B cell (primary cell): ENCODE results near the gene MGMT. TPM values are rescaled to one million over a fixed set of nuclear protein-coding genes. Genes with fewer than 3 reads are reported as not detected.

Experiments used
- ATAC-seq: fragments of 200-7000 bp; cut with Tn5 transposase; one replicate; pipeline ENCODE4 v1.10.0; 2021; ENCODE audit warnings: low read depth, mild to moderate bottlenecking, moderate number of reproducible peaks, moderate library complexity
- CTCF ChIA-PET: fragments of 350-600 bp; sonication (Branson Sonifier 250); formaldehyde crosslinking; loops from one replicate; lab custom pipeline; 2021; ENCODE audit warnings: antibody characterized with exemption, inconsistent platforms; lab: Charles Lee
- POLR2A ChIA-PET: fragments of 350-600 bp; sonication (Branson Sonifier 250); formaldehyde crosslinking; loops from one replicate; lab custom pipeline; 2021; ENCODE audit warnings: antibody characterized with exemption; lab: Charles Lee
- DNase-seq: peaks from one replicate; pipeline ENCODE4 v3.0.0; 2013
- H2AFZ ChIP-seq: 2 replicates; pipeline ENCODE4 v1.6.1; 2012; ENCODE audit warnings: mild to moderate bottlenecking, low read depth, low read length; ENCODE audit not compliant: insufficient read depth, poor library complexity, severe bottlenecking
- H3K27ac ChIP-seq, 2 donors: 1 replicate in 1 of 2; 2 replicates in 1 of 2; pipeline ENCODE4 v1.5.1; 2012 to 2013; ENCODE audit warnings: low read length in 2 of 2, mild to moderate bottlenecking in 2 of 2, moderate library complexity in 1 of 2
- H3K27me3 ChIP-seq, 4 experiments: fragments of 200-600 bp in 1 of 4; sonication (generic) in 1 of 4; replicated peaks in 1 of 4; 1 replicate in 2 of 4; 2 replicates in 2 of 4; pipeline versions ENCODE4 v1.6.1 to v1.7.0; 2013 to 2016; ENCODE audit warnings: low read length in 3 of 4, mild to moderate bottlenecking in 2 of 4, mixed read lengths in 1 of 4, moderate library complexity in 1 of 4; ENCODE audit not compliant: insufficient read depth in 4 of 4, control insufficient read depth in 3 of 4; ENCODE audit errors: control extremely low read depth in 1 of 4
- H3K36me3 ChIP-seq, 2 experiments: replicated peaks in 1 of 2; 1 replicate in 1 of 2; 2 replicates in 1 of 2; pipeline versions ENCODE4 v1.6.1 to v1.7.1; 2013; ENCODE audit warnings: low read length in 1 of 2; ENCODE audit not compliant: insufficient read depth in 2 of 2, control insufficient read depth in 1 of 2; ENCODE audit errors: control extremely low read depth in 1 of 2, extremely low read depth in 1 of 2
- H3K4me1 ChIP-seq, 2 donors: fragments of 200-600 bp in 1 of 2; sonication (generic) in 1 of 2; 1 replicate in 1 of 2; 2 replicates in 1 of 2; pipeline versions ENCODE4 v1.5.1 to v1.6.1; 2013 to 2017; ENCODE audit warnings: low read length in 2 of 2; ENCODE audit not compliant: control insufficient read depth in 2 of 2, insufficient read depth in 2 of 2
- H3K4me2 ChIP-seq: replicated peaks from 2 replicates; pipeline ENCODE3; 2012; ENCODE audit warnings: mild to moderate bottlenecking, low read depth, low read length; ENCODE audit not compliant: poor library complexity, severe bottlenecking
- H3K4me3 ChIP-seq, 5 experiments: fragments of 200-600 bp in 1 of 5; sonication (generic) in 1 of 5; 1 replicate in 3 of 5; 2 replicates in 2 of 5; pipeline versions ENCODE4 v1.5.1 to v1.7.0; 2011 to 2016; ENCODE audit warnings: low read length in 4 of 5, mild to moderate bottlenecking in 4 of 5, low read depth in 2 of 5, control low read depth in 1 of 5, moderate library complexity in 1 of 5; ENCODE audit not compliant: insufficient read depth in 1 of 5; ENCODE audit errors: control extremely low read depth in 1 of 5, extremely low read depth in 1 of 5
- H3K79me2 ChIP-seq: fragments of 200-600 bp; sonication (generic); one replicate; pipeline ENCODE4 v1.6.0; 2016; ENCODE audit warnings: low read length; ENCODE audit not compliant: control insufficient read depth, insufficient read depth
- H3K9ac ChIP-seq: fragments of 200-600 bp; sonication (generic); 2 replicates; pipeline ENCODE4 v1.6.1; 2017; ENCODE audit warnings: mild to moderate bottlenecking, low read length, moderate library complexity
- H3K9me3 ChIP-seq, 3 donors: one replicate each; pipeline versions ENCODE4 v1.6.1 to v1.7.1; 2013; ENCODE audit warnings: low read length in 2 of 3; ENCODE audit not compliant: control insufficient read depth in 2 of 3, insufficient read depth in 1 of 3; ENCODE audit errors: control extremely low read depth in 1 of 3
- H4K20me1 ChIP-seq: 2 replicates; pipeline ENCODE4 v1.6.0; 2012; ENCODE audit warnings: mild to moderate bottlenecking, low read length; ENCODE audit not compliant: insufficient read depth, control insufficient read depth, poor library complexity, severe bottlenecking
- H3K27ac Mint-ChIP-seq: one replicate; pipeline ENCODE4 v1.8.0; 2021; ENCODE audit warnings: mixed read lengths
- H3K27me3 Mint-ChIP-seq: one replicate; pipeline ENCODE4 v1.8.0; 2021; ENCODE audit warnings: mixed read lengths
- H3K4me1 Mint-ChIP-seq: one replicate; pipeline ENCODE4 v1.8.0; 2021; ENCODE audit warnings: mixed read lengths
- H3K4me3 Mint-ChIP-seq: one replicate; pipeline ENCODE4 v1.8.0; 2021; ENCODE audit warnings: mixed read lengths
- H3K9me3 Mint-ChIP-seq: one replicate; pipeline ENCODE4 v1.8.0; 2022; ENCODE audit warnings: mixed read lengths; ENCODE audit not compliant: insufficient read depth
- EZH2 ChIP-seq: IDR thresholded peaks from 2 replicates; pipeline ENCODE4 v1.6.1; 2012; ENCODE audit warnings: borderline replicate concordance, low read depth, mild to moderate bottlenecking, moderate library complexity, low read length; ENCODE audit not compliant: insufficient read depth, poor library complexity, severe bottlenecking
- WGBS: methylation state at CpG from one replicate; pipeline ENCODE4 v1.1.5; 2013; ENCODE audit warnings: missing lambda C conversion rate; ENCODE audit not compliant: insufficient coverage; 5-methylcytosine and 5-hydroxymethylcytosine counted together
- intact Hi-C: fragments of 100-400 bp; cut with micrococcal nuclease; formaldehyde crosslinking; loops from one replicate; pipeline ENCODE4 v1.10.0; 2022
- polyA plus RNA-seq: library from polyadenylated mRNA; depleted of rRNA; stranded (reverse); fragments of >200 nt; gene quantifications from 2 replicates; pipeline ENCODE4 v1.2.3, GENCODE V29; 2012
- total RNA-seq, 2 donors: library from RNA; stranded (reverse); fragments of 120-200 nt in 1 of 2; gene quantifications; 1 replicate in 1 of 2; 2 replicates in 1 of 2; pipeline versions ENCODE4 v1.2.3 to v1.2.4, GENCODE V29; 2013 to 2022
- TF ChIP-seq, protein P1 (sequence below): fragments of 200-600 bp; IDR thresholded peaks from one replicate; pipeline ENCODE4 v1.8.0; 2022; ENCODE audit warnings: antibody characterized with exemption, mild to moderate bottlenecking

Gene MGMT
- total and polyA plus RNA-seq, 2 donors (not counting 1 experiment from before 2014, with no cell fraction given): 16.6 to 87.7 TPM

- no peak overlapping the region for H3K4me3 ChIP-seq
- no peaks in the 10 kb centered on the region for H3K79me2 ChIP-seq
- 90% methylated on average over 5 of the region's 12 CpGs for WGBS
- no peak overlapping the region for H3K27ac Mint-ChIP-seq
- DNase-seq (no peak), ATAC-seq (no peak)
- H3K27me3 Mint-ChIP-seq: no peaks in the 10 kb centered on the region
- H3K27ac ChIP-seq: no peak overlapping the region
- no peak overlapping the region for H3K9ac ChIP-seq
- CTCF ChIA-PET: no interaction called here
- peaks cover 7% of the 10 kb centered on the region for H3K9me3 Mint-ChIP-seq
- H3K9me3 ChIP-seq: peaks cover 0 to 30% (median 3%) of the 10 kb centered on the region in 3 donors
- no peak overlapping the region for H2AFZ ChIP-seq
- H3K4me1 Mint-ChIP-seq: no peaks in the 10 kb centered on the region
- TF ChIP-seq, protein P1, sequence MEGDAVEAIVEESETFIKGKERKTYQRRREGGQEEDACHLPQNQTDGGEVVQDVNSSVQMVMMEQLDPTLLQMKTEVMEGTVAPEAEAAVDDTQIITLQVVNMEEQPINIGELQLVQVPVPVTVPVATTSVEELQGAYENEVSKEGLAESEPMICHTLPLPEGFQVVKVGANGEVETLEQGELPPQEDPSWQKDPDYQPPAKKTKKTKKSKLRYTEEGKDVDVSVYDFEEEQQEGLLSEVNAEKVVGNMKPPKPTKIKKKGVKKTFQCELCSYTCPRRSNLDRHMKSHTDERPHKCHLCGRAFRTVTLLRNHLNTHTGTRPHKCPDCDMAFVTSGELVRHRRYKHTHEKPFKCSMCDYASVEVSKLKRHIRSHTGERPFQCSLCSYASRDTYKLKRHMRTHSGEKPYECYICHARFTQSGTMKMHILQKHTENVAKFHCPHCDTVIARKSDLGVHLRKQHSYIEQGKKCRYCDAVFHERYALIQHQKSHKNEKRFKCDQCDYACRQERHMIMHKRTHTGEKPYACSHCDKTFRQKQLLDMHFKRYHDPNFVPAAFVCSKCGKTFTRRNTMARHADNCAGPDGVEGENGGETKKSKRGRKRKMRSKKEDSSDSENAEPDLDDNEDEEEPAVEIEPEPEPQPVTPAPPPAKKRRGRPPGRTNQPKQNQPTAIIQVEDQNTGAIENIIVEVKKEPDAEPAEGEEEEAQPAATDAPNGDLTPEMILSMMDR: no peak
- no peak for TF ChIP-seq EZH2
- no peak overlapping the region for H3K4me2 ChIP-seq
- intact Hi-C loops: no loop called here
- H4K20me1 ChIP-seq: no peaks in the 10 kb centered on the region
- POLR2A ChIA-PET: no interaction called here
- H3K36me3 ChIP-seq: no peaks in the 10 kb centered on the region
- H3K4me1 ChIP-seq: no peaks in the 10 kb centered on the region
- H3K27me3 ChIP-seq: no peaks in the 10 kb centered on the region
- H3K4me3 Mint-ChIP-seq: no peak overlapping the region
Measured at GRCh38 chr10:129719889-129720590, 253.0 kb downstream of the MGMT start.

DNA sequence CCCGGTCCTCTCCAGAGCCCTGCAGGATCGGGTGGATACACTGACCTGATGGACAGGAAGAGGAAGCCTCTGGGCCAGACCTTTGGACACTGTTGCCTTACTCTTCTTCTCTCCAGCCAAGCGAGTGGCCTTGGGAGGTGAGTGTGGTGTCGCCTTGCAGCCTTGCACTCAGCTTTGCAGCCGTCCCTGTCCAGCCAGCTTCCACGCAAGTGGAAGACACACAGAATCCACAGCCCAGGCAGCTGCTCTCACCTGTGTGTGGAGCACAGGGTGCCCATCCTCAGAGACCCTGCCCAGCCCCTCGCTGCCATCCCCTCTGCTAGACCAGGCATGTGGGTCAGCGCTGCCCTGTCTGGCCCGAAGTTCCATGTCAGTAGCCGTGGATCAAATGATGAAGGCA is 258.0 kb downstream of the MGMT start:
- H3K4me3 ChIP-seq: no peak overlapping the region
- no peak for ATAC-seq
- H3K27me3 ChIP-seq: no peaks in the 10 kb centered on the region
- H3K4me1 Mint-ChIP-seq: no peaks in the 10 kb centered on the region
- H3K27me3 Mint-ChIP-seq: no peaks in the 10 kb centered on the region
- H2AFZ ChIP-seq: no peak overlapping the region
- peaks cover 15% of the 10 kb centered on the region for H3K9me3 Mint-ChIP-seq
- H3K4me2 ChIP-seq: no peak overlapping the region
- POLR2A ChIA-PET: no interaction called here
- no peaks in the 10 kb centered on the region for H4K20me1 ChIP-seq
- no peaks in the 10 kb centered on the region for H3K36me3 ChIP-seq
- DNase-seq: no peak
- intact Hi-C loops: no loop called here
- no peaks in the 10 kb centered on the region for H3K4me1 ChIP-seq
- H3K79me2 ChIP-seq: no peaks in the 10 kb centered on the region
- TF ChIP-seq EZH2: no peak
- TF ChIP-seq, protein P1: no peak
- no peak overlapping the region for H3K27ac Mint-ChIP-seq
- no peak overlapping the region for H3K4me3 Mint-ChIP-seq
- no peak overlapping the region for H3K9ac ChIP-seq
- H3K9me3 ChIP-seq: peaks cover 0 to 50% (median 6%) of the 10 kb centered on the region in 3 donors
- WGBS: 92% methylated on average over 9 of the region's 10 CpGs
- no peak overlapping the region for H3K27ac ChIP-seq
- CTCF ChIA-PET: no interaction called here
